ENCODE results near the gene ZSCAN32.

Gene ZSCAN32

GRCh38 chr16:3431779-3432219 is 31.0 kb upstream of the ZSCAN32 start:
- Mint-ChIP-seq H3K4me1 (no peaks in the 10 kb centered on the region), H3K27me3 (ENCODE audit: low read depth) (no peaks in the 10 kb centered on the region), H3K9me3 (no peaks in the 10 kb centered on the region), H3K4me3 (no peak overlapping the region), H3K36me3 (ENCODE audit: low read depth) (peaks cover 32% of the 10 kb centered on the region), H3K27ac (no peak overlapping the region)
- TF ChIP-seq CTCF (IDR thresholded peaks at IDR 0.05; ENCODE audit: unreplicated experiment in 3 of 3), result no peak

- no peak for TF ChIP-seq CTCF (IDR thresholded peaks at IDR 0.05; ENCODE audit: unreplicated experiment in 3 of 3)
- Mint-ChIP-seq H3K4me3 (no peak overlapping the region), H3K36me3 (ENCODE audit: low read depth) (peaks cover 70% of the 10 kb centered on the region), H3K9me3 (peaks cover 59% of the 10 kb centered on the region), H3K27me3 (ENCODE audit: low read depth) (no peaks in the 10 kb centered on the region), H3K27ac (no peak overlapping the region), H3K4me1 (no peaks in the 10 kb centered on the region)
Measured at GRCh38 chr16:3413730-3414379, 13.1 kb upstream of the ZSCAN32 start.

DNA sequence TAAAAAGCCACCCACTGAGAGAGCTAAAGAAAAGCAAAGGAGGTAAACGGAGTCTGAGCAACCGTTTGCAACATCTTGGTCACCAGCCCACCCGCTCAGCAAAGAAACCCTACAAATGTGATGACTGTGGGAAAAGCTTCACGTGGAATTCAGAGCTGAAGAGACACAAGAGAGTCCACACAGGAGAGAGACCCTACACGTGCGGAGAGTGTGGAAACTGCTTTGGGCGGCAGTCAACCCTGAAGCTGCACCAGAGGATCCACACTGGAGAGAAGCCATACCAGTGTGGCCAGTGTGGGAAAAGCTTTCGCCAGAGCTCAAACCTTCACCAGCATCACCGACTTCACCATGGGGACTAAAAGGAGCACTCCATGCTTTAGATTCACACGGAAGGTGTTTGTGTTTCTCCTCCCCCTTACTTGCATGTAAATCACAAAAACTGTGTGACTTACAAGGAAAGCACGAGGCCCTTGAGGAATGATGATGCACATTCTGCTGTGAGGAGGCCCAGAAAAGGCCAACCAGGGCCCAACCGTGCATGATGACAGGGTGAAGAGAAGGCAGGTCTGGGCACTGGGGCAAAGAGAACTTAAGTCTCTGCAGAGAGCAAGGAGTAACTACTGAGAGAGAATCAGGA is 7.9 kb upstream of the ZSCAN32 start:
- Mint-ChIP-seq H3K4me3 (no peak overlapping the region), H3K27ac (no peak overlapping the region), H3K9me3 (peaks cover 83% of the 10 kb centered on the region), H3K27me3 (ENCODE audit: low read depth) (no peaks in the 10 kb centered on the region), H3K4me1 (no peaks in the 10 kb centered on the region), H3K36me3 (ENCODE audit: low read depth) (peaks cover 95% of the 10 kb centered on the region)
- TF ChIP-seq CTCF (IDR thresholded peaks at IDR 0.05; ENCODE audit: unreplicated experiment in 3 of 3), result no peak

GRCh38 chr16:3401719-3402397 is 1.1 kb upstream of the ZSCAN32 start:
- Mint-ChIP-seq H3K4me1 (peaks cover 13% of the 10 kb centered on the region), H3K36me3 (ENCODE audit: low read depth) (peaks cover 81% of the 10 kb centered on the region), H3K4me3 (peak overlapping the region; percentile 86 to 98 (median 95)), H3K27me3 (ENCODE audit: low read depth) (no peaks in the 10 kb centered on the region), H3K27ac (peak overlapping the region; percentile 79 to 93 (median 87)), H3K9me3 (peaks cover 64% of the 10 kb centered on the region)
- TF ChIP-seq CTCF (IDR thresholded peaks at IDR 0.05; ENCODE audit: unreplicated experiment in 3 of 3), result no peak

GRCh38 chr16:3400446-3400778 is 392 bp downstream of the ZSCAN32 start:
- Mint-ChIP-seq H3K4me1 (peaks cover 13% of the 10 kb centered on the region), H3K27me3 (ENCODE audit: low read depth) (no peaks in the 10 kb centered on the region), H3K9me3 (peaks cover 62% of the 10 kb centered on the region), H3K4me3 (peak overlapping the region; percentile 86 to 98 (median 95)), H3K36me3 (ENCODE audit: low read depth) (peaks cover 81% of the 10 kb centered on the region), H3K27ac (peak overlapping the region; percentile 31 to 93 (median 76))
- TF ChIP-seq CTCF (IDR thresholded peaks at IDR 0.05; ENCODE audit: unreplicated experiment in 3 of 3), result no peak
